MM.1S (cell line): Measurements from ENCODE around the gene LY9.

ENCODE experiments used
- DNase-seq: peaks from one replicate; pipeline ENCODE4 v3.0.0-alpha.2; 2015
- H2AFZ ChIP-seq: fragments of 300-600 bp; sonication (generic); 2 replicates; pipeline ENCODE4 v1.6.0; 2016; ENCODE audit warnings: antibody characterized with exemption, low read length
- H3F3A ChIP-seq: fragments of 300-600 bp; sonication (generic); 2 replicates; pipeline ENCODE4 v1.6.1; 2016; ENCODE audit warnings: mild to moderate bottlenecking, antibody characterized with exemption, low read length, moderate library complexity, mixed read lengths; ENCODE audit not compliant: insufficient read depth
- H3K27ac ChIP-seq: fragments of 300-600 bp; sonication (generic); 2 replicates; pipeline ENCODE4 v1.5.1; 2016; ENCODE audit warnings: mild to moderate bottlenecking, low read length
- H3K27me3 ChIP-seq: fragments of 300-600 bp; sonication (generic); replicated peaks from 2 replicates; pipeline ENCODE4 v1.6.0; 2016; ENCODE audit warnings: low read length; ENCODE audit not compliant: insufficient read depth
- H3K36me3 ChIP-seq: fragments of 300-600 bp; sonication (generic); replicated peaks from 2 replicates; pipeline ENCODE4 v1.6.1; 2016; ENCODE audit warnings: mild to moderate bottlenecking, low read length, mixed read lengths; ENCODE audit not compliant: insufficient read depth
- H3K4me1 ChIP-seq: fragments of 300-600 bp; sonication (generic); 2 replicates; pipeline ENCODE4 v1.6.1; 2016; ENCODE audit warnings: low read length, mixed read lengths
- H3K4me2 ChIP-seq: fragments of 300-600 bp; sonication (generic); 2 replicates; pipeline ENCODE4 v1.6.0; 2016; ENCODE audit warnings: low read depth, low read length
- H3K4me3 ChIP-seq: fragments of 300-600 bp; sonication (generic); 2 replicates; pipeline ENCODE4 v1.5.1; 2016; ENCODE audit warnings: low read length, mixed read lengths
- H3K79me2 ChIP-seq: fragments of 300-600 bp; sonication (generic); 2 replicates; pipeline ENCODE4 v1.6.1; 2016; ENCODE audit warnings: mixed run types, low read length, mixed read lengths
- H3K9ac ChIP-seq: fragments of 300-600 bp; sonication (generic); 2 replicates; pipeline ENCODE4 v1.6.1; 2016; ENCODE audit warnings: low read length, mixed read lengths
- H3K9me2 ChIP-seq: fragments of 300-600 bp; sonication (generic); replicated peaks from 2 replicates; pipeline ENCODE4 v1.6.1; 2016; ENCODE audit warnings: mild to moderate bottlenecking, low read length, mixed read lengths; ENCODE audit not compliant: insufficient read depth
- H3K9me3 ChIP-seq: fragments of 300-600 bp; sonication (generic); replicated peaks from 2 replicates; pipeline ENCODE4 v1.6.1; 2016; ENCODE audit warnings: mild to moderate bottlenecking, low read length, mixed read lengths; ENCODE audit not compliant: insufficient read depth
- H4K20me1 ChIP-seq: fragments of 300-600 bp; sonication (generic); 2 replicates; pipeline ENCODE4 v1.6.1; 2016; ENCODE audit warnings: mild to moderate bottlenecking, low read length, moderate library complexity, mixed read lengths; ENCODE audit not compliant: insufficient read depth
- CTCF ChIP-seq: fragments of 300-600 bp; sonication (generic); IDR thresholded peaks from 2 replicates; pipeline ENCODE4 v1.5.1; 2016; ENCODE audit warnings: antibody characterized with exemption, low read length, mixed read lengths
- EZH2 ChIP-seq: fragments of 300-600 bp; sonication (generic); optimal IDR thresholded peaks from 2 replicates; pipeline ENCODE3; 2017; ENCODE audit warnings: low read depth, mild to moderate bottlenecking, antibody characterized with exemption, low read length, mixed read lengths
- EZH2phosphoT487 ChIP-seq: fragments of 300-600 bp; sonication (generic); IDR thresholded peaks from 2 replicates; pipeline ENCODE4 v1.6.1; 2018; ENCODE audit warnings: antibody characterized with exemption, low read length

LY9 gene

GRCh38 chr1:160850993-160851392, 55.0 kb downstream of the LY9 start:
- Histone ChIP-seq H3K4me3 (no peak overlapping the region), H3K4me1 (no peaks in the 10 kb centered on the region), H4K20me1 (no peaks in the 10 kb centered on the region), H3K9me2 (no peaks in the 10 kb centered on the region), H3K36me3 (no peaks in the 10 kb centered on the region), H3K4me2 (no peak overlapping the region), H3K9ac (no peak overlapping the region), H3K27ac (no peak overlapping the region), H3K9me3 (no peaks in the 10 kb centered on the region), H3K79me2 (no peaks in the 10 kb centered on the region), H3K27me3 (no peaks in the 10 kb centered on the region), H2AFZ (no peak overlapping the region), H3F3A (no peaks in the 10 kb centered on the region)
- no peak for DNase-seq
- no peak for TF ChIP-seq EZH2
- no peak for TF ChIP-seq EZH2phosphoT487
- no peak for TF ChIP-seq CTCF

GRCh38 chr1:160853014-160853413, 57.0 kb downstream of the LY9 start:
- H3K9ac ChIP-seq = no peak overlapping the region
- no peak overlapping the region for H3K27ac ChIP-seq
- H2AFZ ChIP-seq = no peak overlapping the region
- H3K79me2 ChIP-seq = no peaks in the 10 kb centered on the region
- DNase-seq = no peak
- no peaks in the 10 kb centered on the region for H3K4me1 ChIP-seq
- no peaks in the 10 kb centered on the region for H4K20me1 ChIP-seq
- H3K9me2 ChIP-seq = no peaks in the 10 kb centered on the region
- TF ChIP-seq CTCF (no peak), EZH2phosphoT487 (no peak), EZH2 (no peak)
- H3K9me3 ChIP-seq = no peaks in the 10 kb centered on the region
- H3K27me3 ChIP-seq = no peaks in the 10 kb centered on the region
- H3K36me3 ChIP-seq = no peaks in the 10 kb centered on the region
- no peak overlapping the region for H3K4me2 ChIP-seq
- H3K4me3 ChIP-seq = no peak overlapping the region
- no peaks in the 10 kb centered on the region for H3F3A ChIP-seq

GRCh38 chr1:160853754-160854153, 57.8 kb downstream of the LY9 start:
- Histone ChIP-seq H3F3A (no peaks in the 10 kb centered on the region), H3K9me3 (no peaks in the 10 kb centered on the region), H3K27ac (no peak overlapping the region), H3K27me3 (no peaks in the 10 kb centered on the region), H3K4me3 (no peak overlapping the region), H2AFZ (no peak overlapping the region), H3K79me2 (no peaks in the 10 kb centered on the region), H4K20me1 (no peaks in the 10 kb centered on the region), H3K9me2 (no peaks in the 10 kb centered on the region), H3K4me2 (no peak overlapping the region), H3K36me3 (no peaks in the 10 kb centered on the region), H3K9ac (no peak overlapping the region), H3K4me1 (no peaks in the 10 kb centered on the region)
- TF ChIP-seq CTCF (no peak), EZH2phosphoT487 (no peak), EZH2 (no peak)
- no peak for DNase-seq
